ENCODE data around the gene PLCB2. TPM values are rescaled to one million over a fixed set of nuclear protein-coding genes. Genes with fewer than 3 reads are reported as not detected.

PLCB2 gene
- total and polyA plus RNA-seq, 2 donors (not counting 3 experiments of a cell fraction or from before 2014, with no cell fraction given): 1.5 to 1.6 TPM

GRCh38 chr15:40243126-40243810, 64.5 kb downstream of the PLCB2 start:
- H3K9me1 ChIP-seq (replicated peaks; ENCODE audit: control insufficient read depth, extremely low read depth, insufficient read depth, low read length): no peaks in the 10 kb centered on the region
- no peak for TF ChIP-seq MYC (IDR thresholded peaks at IDR 0.05; ENCODE audit: low read depth, low read length)
- no peak for TF ChIP-seq CTCF (IDR thresholded peaks at IDR 0.05; ENCODE audit: extremely low read depth in 1 of 2, insufficient read depth in 1 of 2, low read depth in 1 of 2, low read length in 2 of 2)
- no peak for TF ChIP-seq GATA2 (IDR thresholded peaks at IDR 0.05; ENCODE audit: insufficient read depth, insufficient read length, low read depth, low read length)
- no peaks in the 10 kb centered on the region for H3K36me3 ChIP-seq (ENCODE audit: control insufficient read depth in 2 of 2, extremely low read depth in 1 of 2, insufficient read depth in 2 of 2, low read length in 2 of 2)
- ChIA-PET POLR2A (no interaction called here), CTCF (interaction anchor here (1.0 to 7.9 kb wide), 4 partner anchors 12 to 30 kb away, joined by 3 to 63 read pairs (median 4); no protein-coding TSS in a partner anchor)
- H3K4me2 ChIP-seq (ENCODE audit: insufficient read depth, low read length): no peak overlapping the region
- peaks cover 10 to 15% of the 10 kb centered on the region in 2 experiments for H3K27me3 ChIP-seq (ENCODE audit: control insufficient read depth in 2 of 2, insufficient read depth in 2 of 2, low read length in 2 of 2)
- H3K4me1 ChIP-seq (ENCODE audit: control insufficient read depth, extremely low read depth, insufficient read depth, low read length): peaks cover 4% of the 10 kb centered on the region
- no peaks in the 10 kb centered on the region for H3K9me3 ChIP-seq (replicated peaks; ENCODE audit: control insufficient read depth, insufficient read depth, low read length)
- DNase-seq (ENCODE audit: low read depth, low spot score): no peak
- no TSS peak for BruUV-seq (replicated peaks)
- dilution Hi-C loops (cut with MboI; ENCODE audit: extremely low pct_ligation_motif_present, low sequenced_read_pairs) (no loop called here), intact Hi-C loops (cut with micrococcal nuclease) (no loop called here)
- no peak overlapping the region for H3K27ac ChIP-seq (ENCODE audit: insufficient read depth, low read depth, low read length)
- H3K9ac ChIP-seq (replicated peaks; ENCODE audit: extremely low read depth, insufficient read depth, low read length): no peak overlapping the region
- no peaks in the 10 kb centered on the region for H4K20me1 ChIP-seq (replicated peaks; ENCODE audit: control insufficient read depth, extremely low read depth, insufficient read depth, low read length)
- no peak overlapping the region for H3K4me3 ChIP-seq (replicated peaks in 1 of 3; ENCODE audit: insufficient read depth in 1 of 3, low read depth in 1 of 3, low read length in 3 of 3)
- H2AFZ ChIP-seq (ENCODE audit: low read depth, low read length): no peak overlapping the region
- no peak for FAIRE-seq
- H3K79me2 ChIP-seq (ENCODE audit: control insufficient read depth, insufficient read depth, low read length): no peaks in the 10 kb centered on the region

- Histone ChIP-seq H3K27me3 (ENCODE audit: control insufficient read depth in 2 of 2, insufficient read depth in 2 of 2, low read length in 2 of 2) (peaks cover 10 to 15% of the 10 kb centered on the region in 2 experiments), H3K9me1 (replicated peaks; ENCODE audit: control insufficient read depth, extremely low read depth, insufficient read depth, low read length) (no peaks in the 10 kb centered on the region), H3K9ac (replicated peaks; ENCODE audit: extremely low read depth, insufficient read depth, low read length) (no peak overlapping the region), H3K4me2 (ENCODE audit: insufficient read depth, low read length) (no peak overlapping the region), H3K79me2 (ENCODE audit: control insufficient read depth, insufficient read depth, low read length) (no peaks in the 10 kb centered on the region), H3K9me3 (replicated peaks; ENCODE audit: control insufficient read depth, insufficient read depth, low read length) (no peaks in the 10 kb centered on the region), H3K27ac (ENCODE audit: insufficient read depth, low read depth, low read length) (no peak overlapping the region), H4K20me1 (replicated peaks; ENCODE audit: control insufficient read depth, extremely low read depth, insufficient read depth, low read length) (no peaks in the 10 kb centered on the region), H3K4me3 (replicated peaks in 1 of 3; ENCODE audit: insufficient read depth in 1 of 3, low read depth in 1 of 3, low read length in 3 of 3) (no peak overlapping the region), H2AFZ (ENCODE audit: low read depth, low read length) (no peak overlapping the region), H3K36me3 (ENCODE audit: control insufficient read depth in 2 of 2, extremely low read depth in 1 of 2, insufficient read depth in 2 of 2, low read length in 2 of 2) (no peaks in the 10 kb centered on the region), H3K4me1 (ENCODE audit: control insufficient read depth, extremely low read depth, insufficient read depth, low read length) (peaks cover 4% of the 10 kb centered on the region)
- POLR2A ChIA-PET: no interaction called here
- TF ChIP-seq GATA2 (IDR thresholded peaks at IDR 0.05; ENCODE audit: insufficient read depth, insufficient read length, low read depth, low read length): no peak
- TF ChIP-seq EZH2 (IDR thresholded peaks at IDR 0.05; ENCODE audit: borderline replicate concordance, low read depth, low read length, severe bottlenecking): no peak
- TF ChIP-seq CTCF (IDR thresholded peaks at IDR 0.05; ENCODE audit: extremely low read depth in 1 of 2, insufficient read depth in 1 of 2, low read depth in 1 of 2, low read length in 2 of 2): no peak
- DNase-seq (ENCODE audit: low read depth, low spot score) (no peak), FAIRE-seq (no peak)
- BruUV-seq (replicated peaks): no TSS peak
- dilution Hi-C loops (cut with MboI; ENCODE audit: extremely low pct_ligation_motif_present, low sequenced_read_pairs): no loop called here
- intact Hi-C loops (cut with micrococcal nuclease): no loop called here
- CTCF ChIA-PET: interaction anchor here (1.2 to 7.9 kb wide), 3 partner anchors 12 to 31 kb away, joined by 3 to 63 read pairs (median 4); no protein-coding TSS in a partner anchor
Observed at GRCh38 chr15:40242601-40243000, 65.1 kb downstream of the PLCB2 start.

Measured in endothelial cell of umbilical vein (primary cell).